Activated CD8-positive, alpha-beta memory T cell treated with anti-CD3 and anti-CD28 coated beads for 4 hours (primary cell): ENCODE data around the gene SERBP1.

ENCODE experiments used
- DNase-seq, 2 donors: peaks; one replicate each; pipeline ENCODE4 v3.0.0-alpha.2; 2020; ENCODE audit warnings: low read depth in 2 of 2

SERBP1 gene

GRCh38 chr1:67367370-67368045, 62.7 kb downstream of the SERBP1 start:
- no peak for DNase-seq

- no peak for DNase-seq
These were observed 68.6 kb downstream of the SERBP1 start for GRCh38 chr1:67361641-67362040.

GRCh38 chr1:67359592-67359991, 70.6 kb downstream of the SERBP1 start:
- no peak for DNase-seq
